Measurements from ENCODE around the gene ERRFI1. TPM values are rescaled to one million over a fixed set of nuclear protein-coding genes. Genes with fewer than 3 reads are reported as not detected.

Gene ERRFI1
- total RNA-seq, 2 experiments from 2014 or later, result not detected

DNA sequence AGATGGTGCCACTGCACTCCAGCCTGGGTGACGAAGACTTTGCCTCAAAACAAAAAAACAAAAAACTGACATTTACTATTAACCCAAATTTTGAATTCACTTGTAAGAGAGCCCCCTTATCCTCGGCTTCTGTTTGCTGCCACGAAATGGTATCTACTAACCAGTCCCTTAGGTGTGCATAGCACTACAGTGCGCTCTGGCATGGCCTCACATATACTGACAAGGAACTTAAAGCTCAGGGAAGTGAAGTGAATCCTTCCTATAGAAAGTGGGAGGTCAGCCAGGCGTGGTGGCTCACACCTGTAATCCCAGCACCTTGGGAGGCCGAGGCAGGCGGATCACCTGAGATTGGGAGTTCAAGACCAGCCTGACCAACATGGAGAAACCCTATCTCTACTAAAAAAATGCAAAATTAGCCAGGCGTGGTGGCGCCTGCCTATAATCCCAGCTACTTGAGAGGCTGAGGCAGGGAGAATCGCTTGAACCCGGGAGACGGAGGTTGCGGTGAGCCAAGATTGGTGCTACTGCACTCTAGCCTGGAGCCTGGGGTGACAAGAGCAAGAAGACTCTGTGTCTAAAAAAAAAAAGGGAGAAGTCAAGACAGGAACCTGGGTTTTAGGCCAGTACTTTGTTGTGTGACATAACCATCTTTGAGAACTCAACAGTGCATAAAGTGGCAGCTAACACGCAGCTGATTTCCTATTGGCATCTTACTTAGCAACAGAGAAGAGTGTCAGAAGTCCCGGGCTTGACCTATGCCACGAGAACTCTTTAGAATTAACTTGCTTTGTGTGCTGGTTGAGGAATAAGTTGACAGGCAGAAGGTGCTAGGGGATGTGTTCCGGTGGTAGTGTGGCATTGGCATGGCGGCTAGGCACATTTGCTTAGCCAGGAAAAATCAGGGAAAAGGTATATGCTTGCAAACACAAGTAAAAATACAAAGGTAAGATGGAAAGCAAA lies 16.8 kb downstream of the ERRFI1 start:
- Histone ChIP-seq H2AFZ (ENCODE audit: low read length) (no peak overlapping the region), H3K27ac (ENCODE audit: low read depth, low read length, poor library complexity, severe bottlenecking) (no peak overlapping the region), H3K36me3 (ENCODE audit: insufficient read depth, low read length) (no peaks in the 10 kb centered on the region), H3K4me2 (ENCODE audit: low read length) (no peak overlapping the region), H3K79me2 (ENCODE audit: insufficient read depth, low read depth, low read length) (no peaks in the 10 kb centered on the region), H3K4me3 (ENCODE audit: low read depth, low read length, poor library complexity, severe bottlenecking) (no peak overlapping the region), H4K20me1 (ENCODE audit: insufficient read depth, low read length) (no peaks in the 10 kb centered on the region), H3K9me2 (ENCODE audit: insufficient read depth, low read length) (no peaks in the 10 kb centered on the region), H3K9me3 (ENCODE audit: low read length) (no peaks in the 10 kb centered on the region), H3K4me1 (ENCODE audit: insufficient read depth, low read length, poor library complexity, severe bottlenecking) (no peaks in the 10 kb centered on the region)
- no peak for DNase-seq (ENCODE audit: low spot score)
- ChIA-PET CTCF (ENCODE audit: unreplicated experiment) (no interaction called here), POLR2A (no interaction called here)
- BruUV-seq (replicated peaks), result no TSS peak
- intact Hi-C loops (cut with micrococcal nuclease; ENCODE audit: unreplicated experiment), result no loop called here
- TF ChIP-seq, protein P1, sequence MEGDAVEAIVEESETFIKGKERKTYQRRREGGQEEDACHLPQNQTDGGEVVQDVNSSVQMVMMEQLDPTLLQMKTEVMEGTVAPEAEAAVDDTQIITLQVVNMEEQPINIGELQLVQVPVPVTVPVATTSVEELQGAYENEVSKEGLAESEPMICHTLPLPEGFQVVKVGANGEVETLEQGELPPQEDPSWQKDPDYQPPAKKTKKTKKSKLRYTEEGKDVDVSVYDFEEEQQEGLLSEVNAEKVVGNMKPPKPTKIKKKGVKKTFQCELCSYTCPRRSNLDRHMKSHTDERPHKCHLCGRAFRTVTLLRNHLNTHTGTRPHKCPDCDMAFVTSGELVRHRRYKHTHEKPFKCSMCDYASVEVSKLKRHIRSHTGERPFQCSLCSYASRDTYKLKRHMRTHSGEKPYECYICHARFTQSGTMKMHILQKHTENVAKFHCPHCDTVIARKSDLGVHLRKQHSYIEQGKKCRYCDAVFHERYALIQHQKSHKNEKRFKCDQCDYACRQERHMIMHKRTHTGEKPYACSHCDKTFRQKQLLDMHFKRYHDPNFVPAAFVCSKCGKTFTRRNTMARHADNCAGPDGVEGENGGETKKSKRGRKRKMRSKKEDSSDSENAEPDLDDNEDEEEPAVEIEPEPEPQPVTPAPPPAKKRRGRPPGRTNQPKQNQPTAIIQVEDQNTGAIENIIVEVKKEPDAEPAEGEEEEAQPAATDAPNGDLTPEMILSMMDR (conservative IDR thresholded peaks at IDR 0.05; ENCODE audit: low read length), result no peak
- TF ChIP-seq EZH2phosphoT487 (IDR thresholded peaks at IDR 0.05; ENCODE audit: borderline replicate concordance, low read depth, low read length), result no peak

DNA sequence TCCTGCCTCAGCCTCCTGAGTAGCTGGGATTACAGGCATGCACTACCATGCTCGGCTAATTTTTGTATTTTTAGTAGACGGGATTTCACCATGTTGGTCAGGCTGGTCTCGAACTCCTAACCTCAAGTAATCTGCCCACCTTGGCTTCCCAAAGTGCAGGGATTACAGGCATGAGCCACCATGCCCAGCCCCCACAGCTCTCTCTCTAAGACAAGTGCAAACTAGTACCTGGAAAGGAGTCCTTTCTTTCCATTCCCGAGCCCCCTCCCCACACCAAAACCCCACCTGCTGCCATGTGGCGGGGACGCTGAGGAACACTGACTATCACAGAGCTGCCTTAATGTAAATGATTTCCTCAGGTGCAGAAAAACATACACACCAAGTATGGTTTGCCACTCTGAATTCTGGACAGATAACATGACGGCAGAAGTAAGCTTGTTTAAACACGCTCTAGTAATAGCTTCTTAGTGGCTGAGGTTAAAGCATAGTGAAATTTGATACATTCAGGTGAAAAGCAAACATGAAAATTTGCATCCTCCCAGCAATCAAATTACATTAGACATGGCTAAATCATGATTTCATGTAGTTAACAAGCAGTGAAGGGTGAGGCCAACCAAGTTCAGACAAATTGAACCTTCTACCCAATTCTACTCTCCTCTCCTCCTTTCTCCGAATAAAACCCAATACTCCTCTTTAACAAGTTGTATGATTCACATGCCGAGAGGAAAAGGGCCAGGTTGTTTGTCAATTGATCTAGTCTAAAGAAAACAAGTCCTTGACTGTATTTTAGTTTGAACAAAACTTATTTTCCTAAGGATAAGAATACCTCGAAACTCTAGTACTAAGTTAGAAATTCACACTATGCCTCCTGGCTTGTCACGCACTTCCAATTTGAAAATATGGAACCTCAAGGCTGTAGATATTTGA lies 19.8 kb downstream of the ERRFI1 start:
- Histone ChIP-seq H3K4me1 (ENCODE audit: insufficient read depth, low read length, poor library complexity, severe bottlenecking) (no peaks in the 10 kb centered on the region), H3K79me2 (ENCODE audit: insufficient read depth, low read depth, low read length) (no peaks in the 10 kb centered on the region), H2AFZ (ENCODE audit: low read length) (no peak overlapping the region), H3K4me3 (ENCODE audit: low read depth, low read length, poor library complexity, severe bottlenecking) (no peak overlapping the region), H4K20me1 (ENCODE audit: insufficient read depth, low read length) (no peaks in the 10 kb centered on the region), H3K27ac (ENCODE audit: low read depth, low read length, poor library complexity, severe bottlenecking) (no peak overlapping the region), H3K36me3 (ENCODE audit: insufficient read depth, low read length) (no peaks in the 10 kb centered on the region), H3K4me2 (ENCODE audit: low read length) (no peak overlapping the region), H3K9me3 (ENCODE audit: low read length) (no peaks in the 10 kb centered on the region), H3K9me2 (ENCODE audit: insufficient read depth, low read length) (no peaks in the 10 kb centered on the region)
- POLR2A ChIA-PET, result no interaction called here
- CTCF ChIA-PET (ENCODE audit: unreplicated experiment), result no interaction called here
- TF ChIP-seq EZH2phosphoT487 (IDR thresholded peaks at IDR 0.05; ENCODE audit: borderline replicate concordance, low read depth, low read length), result no peak
- TF ChIP-seq, protein P1 (conservative IDR thresholded peaks at IDR 0.05; ENCODE audit: low read length), result no peak
- BruUV-seq (replicated peaks), result no TSS peak
- DNase-seq (ENCODE audit: low spot score), result no peak
- intact Hi-C loops (cut with micrococcal nuclease; ENCODE audit: unreplicated experiment), result no loop called here
